ENCODE measurements around the gene DPPA2.
"Not testable (repeated sequence)": the region's sequence is repeated elsewhere in the genome, so short reads cannot be mapped to it uniquely, and the experiment has no call there.

The DPPA2 gene

GRCh38 chr3:109316162-109316730, at the start of gene DPPA2:
Gene DPPA2, minus strand, starts transcription at chr3:109316517. Its CDS starts 1,975 bp downstream, at chr3:109314542.
- DNase-seq: no peak

GRCh38 chr3:109364088-109364487, 47.8 kb upstream of the DPPA2 start:
- DNase-seq: no peak

GRCh38 chr3:109363634-109364033, 47.3 kb upstream of the DPPA2 start:
- no peak for DNase-seq

- no peak for DNase-seq
These were observed 46.5 kb upstream of the DPPA2 start for GRCh38 chr3:109362823-109363222.

GRCh38 chr3:109358809-109359208, 42.5 kb upstream of the DPPA2 start:
- not testable (repeated sequence) for DNase-seq

GRCh38 chr3:109356442-109357155, 40.3 kb upstream of the DPPA2 start:
- no peak for DNase-seq

- DNase-seq: no peak
These were observed 39.5 kb upstream of the DPPA2 start for GRCh38 chr3:109355625-109356441.

GRCh38 chr3:109353057-109353456, 36.7 kb upstream of the DPPA2 start:
- DNase-seq: no peak

GRCh38 chr3:109351231-109351630, 34.9 kb upstream of the DPPA2 start:
- DNase-seq: no peak

GRCh38 chr3:109346770-109347295, 30.5 kb upstream of the DPPA2 start:
- no peak for DNase-seq

- no peak for DNase-seq
These were observed 29.8 kb upstream of the DPPA2 start for GRCh38 chr3:109346099-109346498.

GRCh38 chr3:109339714-109340648, 23.7 kb upstream of the DPPA2 start:
- no peak for DNase-seq

GRCh38 chr3:109339197-109339596, 22.9 kb upstream of the DPPA2 start:
- DNase-seq: no peak

GRCh38 chr3:109338322-109338721, 22.0 kb upstream of the DPPA2 start:
- no peak for DNase-seq

- no peak for DNase-seq
These were observed 21.1 kb upstream of the DPPA2 start, which contains the start of gene DPPA4 for GRCh38 chr3:109337393-109337792. Gene DPPA4, minus strand, starts transcription at chr3:109337546. Its CDS starts 29 bp downstream, at chr3:109337517.

- DNase-seq: no peak
These were observed 20.1 kb upstream of the DPPA2 start for GRCh38 chr3:109336291-109336861.

- no peak for DNase-seq
These were observed 18.3 kb upstream of the DPPA2 start for GRCh38 chr3:109334572-109334971.

- no peak for DNase-seq
These were observed 15.4 kb upstream of the DPPA2 start for GRCh38 chr3:109331692-109332091.

- no peak for DNase-seq
These were observed 14.1 kb upstream of the DPPA2 start for GRCh38 chr3:109330405-109330804.

GRCh38 chr3:109328202-109328601, 11.9 kb upstream of the DPPA2 start:
- no peak for DNase-seq

GRCh38 chr3:109325657-109326056, 9.3 kb upstream of the DPPA2 start:
- DNase-seq: no peak

GRCh38 chr3:109325109-109325508, 8.8 kb upstream of the DPPA2 start:
- no peak for DNase-seq
